Activated gamma-delta T cell treated with anti-CD3 and anti-CD28 coated beads, Interleukin-2, amount 50 U/mL, for 16 hours (primary cell): ENCODE results near the gene SERINC2.

Experiments
- DNase-seq: peaks from one replicate; pipeline ENCODE4 v3.0.0-alpha.2; 2020; ENCODE audit warnings: low read depth

Gene SERINC2

DNA sequence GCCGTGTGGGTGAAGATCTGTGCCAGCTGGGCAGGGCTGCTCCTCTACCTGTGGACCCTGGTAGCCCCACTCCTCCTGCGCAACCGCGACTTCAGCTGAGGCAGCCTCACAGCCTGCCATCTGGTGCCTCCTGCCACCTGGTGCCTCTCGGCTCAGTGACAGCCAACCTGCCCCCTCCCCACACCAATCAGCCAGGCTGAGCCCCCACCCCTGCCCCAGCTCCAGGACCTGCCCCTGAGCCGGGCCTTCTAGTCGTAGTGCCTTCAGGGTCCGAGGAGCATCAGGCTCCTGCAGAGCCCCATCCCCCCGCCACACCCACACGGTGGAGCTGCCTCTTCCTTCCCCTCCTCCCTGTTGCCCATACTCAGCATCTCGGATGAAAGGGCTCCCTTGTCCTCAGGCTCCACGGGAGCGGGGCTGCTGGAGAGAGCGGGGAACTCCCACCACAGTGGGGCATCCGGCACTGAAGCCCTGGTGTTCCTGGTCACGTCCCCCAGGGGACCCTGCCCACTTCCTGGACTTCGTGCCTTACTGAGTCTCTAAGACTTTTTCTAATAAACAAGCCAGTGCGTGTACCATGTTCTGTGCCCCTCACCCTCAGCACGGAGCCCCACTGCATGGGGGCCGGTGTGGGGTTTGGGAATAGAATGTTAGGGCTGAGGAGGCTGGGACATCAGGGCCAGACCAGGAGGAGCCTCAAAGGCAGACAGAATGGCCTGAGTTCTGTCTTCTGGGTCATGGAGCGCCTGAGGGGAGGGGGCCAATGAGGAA, 21.3 kb downstream of the SERINC2 start:
- DNase-seq, result no peak

DNA sequence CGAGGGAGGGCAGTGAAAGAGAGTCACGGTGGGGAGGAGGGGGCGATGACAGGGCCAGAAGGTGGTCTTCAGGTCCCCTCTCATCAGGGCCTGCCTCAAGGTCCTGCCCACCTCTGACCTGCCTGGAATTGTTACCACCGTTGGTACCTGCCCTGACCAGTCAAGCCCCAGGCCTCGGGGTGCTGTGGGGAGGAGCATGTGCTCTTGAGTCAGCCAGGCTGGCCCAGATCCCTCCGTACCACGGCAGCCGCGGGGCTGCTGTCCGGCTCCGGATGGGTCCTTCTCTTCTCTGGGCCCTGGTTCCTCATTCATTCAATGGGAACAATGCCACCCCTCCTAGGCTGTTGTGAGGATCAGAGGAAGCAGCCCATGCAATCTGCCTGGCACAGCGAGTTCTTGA, 22.0 kb downstream of the SERINC2 start:
- no peak for DNase-seq

DNA sequence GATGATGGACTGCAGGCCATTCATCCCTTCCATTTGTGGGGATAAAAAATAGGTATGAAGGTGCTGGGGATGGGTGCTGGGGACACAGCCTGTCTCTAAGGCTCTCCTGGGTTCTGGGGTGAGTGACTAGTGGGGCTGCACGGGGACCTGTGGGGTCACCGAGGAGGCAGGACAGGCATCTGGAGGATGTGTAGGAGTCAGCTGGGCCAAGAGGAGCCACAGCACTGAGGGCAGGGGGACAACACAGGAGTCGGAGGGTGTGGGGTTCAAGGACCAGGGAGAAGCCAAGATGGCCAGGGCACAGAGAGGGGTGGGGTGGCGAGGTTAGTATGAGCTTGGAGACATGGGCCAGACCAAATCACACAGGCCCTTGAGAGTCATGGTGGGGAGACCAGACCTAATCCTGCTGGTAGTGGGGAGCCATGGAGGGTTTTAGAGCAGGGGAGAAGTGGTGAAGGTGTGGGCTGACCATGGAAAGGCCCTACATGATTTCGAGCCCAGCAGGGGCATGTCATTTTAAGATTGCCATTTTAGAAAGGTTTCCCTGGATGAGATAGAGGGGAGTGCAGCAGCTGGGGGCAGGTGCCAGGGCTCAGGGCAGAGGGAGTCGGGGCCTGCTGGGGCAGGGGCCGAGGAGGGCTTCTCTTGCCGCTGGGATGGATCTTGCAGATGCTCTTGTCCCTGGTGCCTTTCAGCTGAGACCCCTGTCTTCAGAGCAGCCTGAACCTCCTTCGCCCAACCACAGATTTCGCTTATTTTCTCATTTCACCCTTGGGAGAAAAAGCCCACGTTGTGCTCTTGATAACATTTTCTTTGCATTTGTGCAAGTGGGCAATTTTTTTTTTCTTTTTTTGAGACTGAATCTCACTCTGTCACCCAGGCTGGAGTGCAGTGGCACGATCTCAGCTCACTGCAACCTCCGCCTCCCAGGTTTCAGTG, 22.7 kb downstream of the SERINC2 start:
- no peak for DNase-seq

DNA sequence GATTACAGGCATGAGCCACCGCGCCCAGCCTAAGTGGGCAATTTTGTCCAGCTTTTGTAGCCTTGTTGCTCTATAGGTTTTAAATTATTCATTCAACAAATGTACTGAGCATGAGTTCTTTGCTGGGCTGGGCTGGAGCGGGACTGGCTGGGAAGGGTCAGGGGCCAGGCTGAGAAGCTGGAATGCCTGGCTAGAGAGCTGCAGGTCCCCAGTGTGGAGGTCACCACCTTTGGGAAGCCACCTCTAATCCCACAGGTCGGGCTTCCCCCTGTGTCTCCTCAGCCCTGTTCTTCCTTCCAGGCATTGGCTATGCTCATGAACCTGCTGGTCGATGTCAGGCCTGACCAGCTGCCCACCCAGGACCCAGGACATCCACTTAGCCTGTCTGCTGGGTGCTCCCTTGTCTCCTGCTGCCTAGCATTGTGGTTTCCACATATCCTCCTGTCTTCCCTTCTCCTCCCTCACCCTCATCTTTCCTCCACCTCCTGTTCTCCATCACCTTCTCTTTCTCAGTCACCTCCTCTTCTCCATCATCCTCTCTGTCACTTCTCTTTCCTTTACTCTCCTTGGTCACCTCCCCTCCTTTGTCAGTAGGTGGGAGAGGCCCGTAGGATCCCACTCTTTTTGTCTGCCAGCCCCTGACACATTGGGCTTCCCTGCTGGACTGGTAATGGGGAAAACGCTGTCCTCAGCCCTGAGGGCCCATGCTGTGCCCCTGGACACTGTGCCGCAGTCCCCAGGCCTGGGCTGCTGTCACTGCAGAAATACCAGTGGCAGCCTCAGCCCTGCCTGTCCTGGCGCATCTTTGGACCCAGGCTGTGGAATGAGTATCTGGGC, 23.8 kb downstream of the SERINC2 start:
- no peak for DNase-seq

DNA sequence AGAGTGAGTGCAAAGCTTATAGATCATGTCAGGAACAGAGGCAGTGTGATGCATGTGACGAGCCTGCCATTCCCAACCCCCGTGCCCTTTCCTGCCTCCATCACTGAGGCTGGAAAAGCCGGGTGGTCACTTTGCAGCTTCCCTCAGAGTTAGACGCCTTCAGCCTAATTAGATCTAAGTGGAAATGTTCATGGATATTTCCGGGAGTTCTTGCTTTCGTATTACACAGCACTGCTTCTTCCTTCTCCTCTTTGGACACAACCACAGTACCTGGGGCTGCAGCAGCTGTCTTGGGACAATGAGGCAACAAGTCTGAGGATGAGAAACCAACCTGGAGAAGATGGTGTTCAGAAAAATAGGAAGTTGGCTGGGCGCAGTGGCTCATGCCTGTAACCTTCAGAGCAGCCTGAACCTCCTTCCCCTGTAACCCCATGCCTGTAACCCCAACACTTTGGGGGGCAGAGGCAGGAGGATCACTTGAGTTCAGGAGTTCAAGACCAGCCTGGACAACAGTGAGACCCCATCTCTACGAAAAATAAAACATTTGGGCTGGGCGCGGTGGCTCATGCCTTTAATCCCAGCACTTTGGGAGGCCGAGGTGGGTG, 24.5 kb downstream of the SERINC2 start:
- DNase-seq, result no peak

DNA sequence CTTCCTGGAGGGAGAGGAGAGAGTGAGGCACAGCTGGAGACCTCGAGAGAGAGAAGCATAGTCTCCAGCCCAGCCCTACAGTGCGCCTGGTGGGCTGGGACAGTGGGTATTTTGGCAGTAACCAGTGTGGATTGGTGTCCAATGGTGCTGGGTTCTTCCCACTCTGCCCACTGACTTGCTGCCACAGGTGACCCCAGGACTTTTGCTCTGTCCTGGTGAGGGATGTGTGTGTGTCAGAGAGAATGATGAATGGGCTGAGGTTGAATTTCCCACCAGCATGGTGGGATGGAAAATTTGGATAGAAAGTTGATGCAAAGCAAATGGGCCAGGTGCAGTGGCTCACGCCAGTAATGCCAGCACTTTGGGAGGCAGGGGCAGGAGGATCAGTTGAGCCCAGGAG, 26.3 kb downstream of the SERINC2 start:
- DNase-seq, result no peak

DNA sequence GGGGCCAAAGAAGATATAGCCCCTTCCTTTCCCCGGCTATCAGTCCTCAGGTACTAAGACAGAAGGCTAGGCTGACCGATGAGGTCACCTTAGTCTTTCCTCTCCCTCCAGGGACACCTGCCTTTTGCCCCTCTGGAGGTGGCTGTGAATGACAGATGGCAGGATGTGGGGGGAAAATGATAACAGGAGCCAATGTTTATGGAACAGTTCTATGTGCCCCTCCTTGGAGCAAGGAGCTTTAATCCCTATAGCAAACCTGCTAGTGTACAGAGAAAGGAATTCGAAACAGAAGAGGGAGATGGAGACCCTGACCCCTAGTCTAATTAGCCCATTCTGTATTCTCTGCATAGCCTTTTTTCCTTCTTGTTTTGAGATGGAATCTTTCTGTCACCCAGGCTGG, 28.1 kb downstream of the SERINC2 start:
- DNase-seq, result no peak

DNA sequence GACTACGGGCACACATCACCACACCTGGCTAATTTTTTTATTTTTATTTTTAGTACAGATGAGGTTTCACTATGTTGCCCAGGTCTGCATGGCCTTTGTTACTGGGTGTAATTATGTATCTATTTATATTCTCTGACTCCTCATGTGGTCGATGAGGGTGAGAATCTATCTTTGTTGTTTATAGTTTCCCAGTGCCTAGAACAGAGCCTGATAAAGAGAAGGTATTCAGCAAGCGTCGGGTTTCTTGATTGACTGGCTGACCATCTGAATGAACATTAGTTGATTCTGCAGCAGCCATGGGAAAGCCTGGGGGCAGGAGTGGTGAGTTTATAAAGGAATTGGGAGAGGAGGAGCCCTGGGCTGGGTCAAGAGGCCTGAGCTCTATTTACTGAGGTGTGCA, 28.5 kb downstream of the SERINC2 start:
- no peak for DNase-seq

DNA sequence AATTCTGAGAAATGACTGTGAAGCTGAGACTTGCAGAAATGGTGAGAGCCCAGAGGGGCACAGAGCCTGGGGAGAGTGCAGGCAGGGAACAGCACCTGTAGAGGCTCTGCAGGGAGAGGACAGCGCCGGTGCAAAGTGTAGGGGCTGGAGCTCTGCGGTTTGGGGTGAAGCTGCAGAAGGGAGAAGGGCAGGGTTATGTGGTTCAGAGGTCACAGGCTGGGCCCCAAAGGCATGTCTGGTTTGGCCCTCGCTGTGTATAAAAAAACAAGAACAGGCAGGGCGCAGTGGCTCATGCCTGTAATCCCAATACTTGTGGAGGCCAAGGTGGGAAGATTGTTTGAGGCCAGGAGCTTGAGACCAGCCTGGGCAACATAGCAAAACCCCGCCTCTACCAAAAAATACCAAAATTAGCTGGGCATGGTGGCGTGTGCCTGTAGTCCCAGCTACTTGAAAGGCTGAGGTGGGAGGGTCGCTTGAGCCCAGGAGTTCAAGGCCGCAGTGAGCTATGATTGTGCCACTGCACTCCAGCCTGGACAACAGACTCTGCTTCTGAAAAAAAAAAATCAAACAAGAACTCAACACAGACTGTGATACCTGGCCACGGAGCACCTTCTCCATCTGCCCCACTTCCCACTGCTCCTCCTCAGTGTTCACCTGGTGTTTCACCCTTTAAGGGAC, 29.1 kb downstream of the SERINC2 start:
- no peak for DNase-seq

DNA sequence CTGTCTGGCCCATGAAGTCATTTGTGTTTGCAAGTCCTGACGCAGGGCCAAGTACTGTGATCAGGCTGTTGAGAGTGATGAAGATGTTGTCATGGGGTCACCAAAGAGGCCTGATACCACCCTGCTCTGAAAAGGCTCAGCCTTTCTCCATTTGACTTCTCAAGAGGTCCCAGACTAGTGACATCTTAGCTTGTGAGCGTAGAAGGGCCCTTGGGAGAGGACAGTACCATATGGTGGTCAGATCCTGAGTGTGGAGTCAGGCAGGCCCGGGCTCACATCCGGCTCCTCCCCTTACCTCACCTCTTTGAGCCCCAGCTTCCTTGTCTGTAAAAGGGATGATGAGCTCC, 29.6 kb downstream of the SERINC2 start:
- no peak for DNase-seq

DNA sequence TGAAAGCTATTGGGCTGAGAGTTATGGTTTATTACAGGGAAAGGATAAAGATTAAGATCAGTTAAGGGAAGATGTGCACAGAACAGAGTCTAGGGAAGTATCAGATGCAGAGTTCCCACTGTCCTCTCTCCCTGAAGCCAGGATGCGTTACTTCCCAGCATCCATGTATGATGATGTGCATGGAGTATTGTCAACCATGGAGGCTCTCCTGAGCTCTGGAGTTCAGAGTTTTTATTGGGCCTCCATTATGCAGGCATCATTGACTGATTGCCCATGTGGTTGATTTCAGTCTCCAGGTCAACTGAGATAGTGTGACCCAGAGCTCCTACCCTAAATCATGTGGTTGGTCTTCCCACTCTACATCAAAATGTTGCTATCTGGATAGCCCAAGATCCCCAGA, 30.7 kb downstream of the SERINC2 start:
- DNase-seq, result no peak

DNA sequence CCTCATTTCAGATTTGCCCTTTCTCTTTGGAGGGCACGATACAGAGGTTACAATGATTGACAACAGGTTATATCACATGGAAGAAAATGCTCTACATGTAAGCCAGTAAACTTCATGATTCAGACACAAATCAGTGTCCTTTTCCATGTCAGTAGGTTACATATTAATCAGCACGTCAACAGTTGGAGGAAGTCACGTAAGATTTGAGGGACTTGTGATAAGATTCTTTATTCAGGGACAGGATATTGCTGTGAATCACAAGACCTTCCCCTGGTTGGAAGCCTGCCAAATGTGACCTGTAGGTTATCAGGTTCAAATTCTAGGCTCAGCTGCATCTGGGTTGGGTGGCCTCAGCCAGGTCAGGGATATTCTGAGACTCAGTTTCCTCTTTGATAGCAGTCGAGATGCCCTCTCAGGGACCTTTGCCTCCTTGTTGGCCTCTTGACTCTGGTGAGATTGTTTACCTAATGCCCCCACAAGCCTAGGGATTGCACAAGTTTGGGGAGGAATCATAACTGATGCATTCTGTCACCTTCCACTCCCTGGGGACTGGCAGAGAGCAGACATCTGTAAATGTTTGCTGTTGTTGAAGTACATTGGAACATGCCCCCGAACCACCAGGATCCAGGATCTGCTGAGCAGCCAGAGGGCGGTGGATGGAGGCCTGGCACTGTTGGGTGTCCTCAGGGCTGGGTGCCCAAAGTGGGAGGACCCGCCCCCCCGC, 31.9 kb downstream of the SERINC2 start:
- DNase-seq, result no peak

DNA sequence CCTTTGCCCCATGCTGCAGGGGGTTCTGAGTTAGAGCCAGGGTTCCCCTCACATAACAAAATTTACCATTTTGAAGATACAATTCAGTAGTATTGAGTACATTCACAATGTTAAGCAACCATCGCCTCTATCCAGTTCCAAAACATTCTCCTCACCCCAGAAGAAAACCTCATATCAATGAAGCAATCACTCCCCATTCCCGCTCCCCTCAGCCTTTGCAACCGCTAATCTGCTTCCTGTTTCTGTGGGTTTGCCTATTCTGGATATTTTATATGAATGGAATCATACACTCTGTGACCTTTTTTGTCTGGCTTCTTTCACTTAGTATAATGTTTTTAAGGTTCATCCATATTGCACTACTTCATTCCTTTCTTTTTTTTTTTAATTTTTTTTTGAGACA, 32.9 kb downstream of the SERINC2 start:
- DNase-seq, result no peak

DNA sequence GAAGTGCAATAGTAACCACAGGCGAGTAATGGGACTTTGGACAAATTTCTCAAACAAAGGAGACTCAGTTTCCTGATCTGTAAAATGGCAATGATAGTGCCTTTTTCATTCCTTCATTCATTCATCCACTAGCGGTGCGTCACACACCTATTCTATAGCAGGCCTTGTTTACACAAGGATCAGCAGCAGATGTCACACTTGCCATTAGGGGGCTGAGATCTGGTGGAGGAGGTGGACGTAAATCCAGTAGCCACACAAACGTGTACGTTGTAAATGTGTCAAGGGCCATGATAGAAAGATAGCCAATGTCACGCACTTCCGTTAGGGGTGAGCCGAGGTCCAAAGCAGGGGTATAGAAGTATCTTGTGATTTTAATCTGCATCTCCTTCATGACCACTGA, 34.2 kb downstream of the SERINC2 start:
- DNase-seq, result no peak

DNA sequence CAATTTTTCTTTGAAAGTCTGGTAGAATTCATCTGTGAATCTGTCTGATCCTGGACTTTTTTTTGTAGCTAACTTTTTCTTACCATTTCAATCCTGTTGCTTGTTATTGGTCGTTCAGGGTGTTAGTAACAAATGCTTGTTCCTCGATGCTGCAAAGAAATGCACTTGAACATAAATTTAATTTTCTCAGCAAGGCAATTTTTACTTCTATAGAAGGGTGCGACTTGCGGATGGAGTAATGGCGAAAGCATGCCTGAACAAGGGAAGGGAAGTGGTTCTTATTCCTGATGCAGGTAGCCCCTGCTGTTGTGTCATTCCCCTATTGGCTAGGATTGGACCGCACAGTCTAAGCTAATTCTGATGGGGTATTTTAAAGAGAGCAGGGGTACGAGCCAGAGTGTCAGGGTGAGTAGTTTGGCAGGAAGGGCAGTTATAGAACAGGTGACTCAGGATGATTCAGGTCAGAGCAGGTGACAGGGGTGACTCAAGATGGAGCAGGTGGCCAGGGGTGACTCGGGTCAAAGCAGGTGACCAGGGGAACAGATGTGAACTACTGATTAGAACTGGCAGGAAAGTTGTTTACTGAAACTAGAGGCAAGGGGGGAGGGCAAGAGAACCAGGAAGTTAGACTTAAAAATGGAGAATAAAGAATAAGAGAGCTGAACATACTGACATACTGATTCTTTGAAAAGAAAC, 40.5 kb downstream of the SERINC2 start:
- no peak for DNase-seq

DNA sequence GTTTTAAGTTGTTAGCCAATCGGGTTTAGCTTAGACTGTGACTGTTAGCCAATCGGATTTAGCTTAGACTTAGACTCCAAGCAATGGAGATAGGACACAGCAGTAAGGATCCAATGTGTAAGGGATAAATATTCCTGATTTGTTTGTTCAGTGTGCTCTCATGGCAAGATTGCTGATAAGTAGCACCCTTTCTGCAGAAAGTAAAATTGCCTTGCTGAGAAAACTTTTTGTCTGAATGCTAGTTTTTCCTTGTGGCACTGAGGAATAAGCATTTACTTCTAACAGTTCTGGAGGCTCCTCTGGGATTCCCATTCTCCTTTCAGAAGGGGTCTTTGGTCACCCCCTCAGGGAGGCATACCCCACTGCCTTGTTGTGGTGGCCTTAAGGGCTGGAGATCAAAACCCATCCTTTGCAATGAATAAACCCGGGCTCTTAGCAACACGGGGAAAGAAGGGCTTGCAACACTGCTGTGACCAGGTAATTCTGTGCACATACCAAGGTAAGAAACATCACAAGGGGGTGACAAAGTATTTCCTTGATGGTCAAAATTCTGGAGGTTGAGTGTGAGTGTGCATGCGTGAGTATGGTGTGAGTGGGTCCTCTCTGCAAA, 45.4 kb downstream of the SERINC2 start:
- DNase-seq, result no peak

DNA sequence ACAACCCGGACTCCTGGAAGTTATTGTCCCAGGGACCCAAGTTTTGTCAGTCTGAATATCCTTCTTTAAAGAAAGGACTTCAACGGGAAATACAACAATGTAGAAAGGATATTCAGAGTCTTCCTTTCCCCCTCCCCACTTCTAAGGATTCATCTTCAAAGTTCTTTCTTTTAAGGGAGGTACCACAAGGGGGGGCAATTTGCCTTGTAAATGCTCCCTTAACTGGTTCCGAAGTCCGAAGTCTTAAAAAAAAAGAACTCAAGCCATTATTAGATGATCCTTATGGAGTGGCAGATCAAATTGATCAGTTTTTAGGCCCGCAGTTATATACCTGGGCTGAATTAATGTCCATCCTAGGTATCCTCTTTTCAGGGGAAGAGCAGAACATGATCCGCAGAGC, 47.0 kb downstream of the SERINC2 start:
- DNase-seq, result no peak

DNA sequence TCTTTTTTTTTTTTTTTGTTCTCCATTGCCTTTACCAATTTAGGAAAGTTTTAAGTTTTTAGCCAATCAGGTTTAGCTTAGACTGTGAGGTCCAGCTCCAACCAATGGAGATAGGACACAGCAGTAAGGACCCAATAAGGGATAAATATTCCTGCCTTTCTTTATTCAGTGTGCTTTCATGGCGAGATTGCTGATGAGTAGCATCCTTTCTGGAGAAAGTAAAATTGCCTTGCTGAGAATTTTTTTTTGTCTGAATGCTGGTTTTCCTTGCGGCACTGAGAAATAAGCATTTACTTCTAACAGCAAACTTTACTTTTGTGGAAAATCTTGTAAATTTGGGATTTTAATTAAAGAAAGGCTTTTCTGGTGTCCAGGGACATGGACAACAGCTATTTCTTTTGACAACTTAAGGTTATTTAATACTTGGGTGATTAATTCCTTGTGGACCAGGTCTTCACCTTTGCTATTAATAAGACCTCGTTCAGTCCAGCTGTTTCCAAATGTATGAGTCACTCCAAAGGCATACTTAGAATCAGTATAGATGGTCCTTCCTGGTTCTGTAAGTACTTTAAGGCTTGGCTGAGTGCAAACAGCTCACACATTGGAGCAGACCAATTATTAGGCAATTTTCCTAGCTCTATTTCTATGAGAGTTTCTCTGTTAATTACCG, 54.1 kb downstream of the SERINC2 start:
- DNase-seq, result no peak

DNA sequence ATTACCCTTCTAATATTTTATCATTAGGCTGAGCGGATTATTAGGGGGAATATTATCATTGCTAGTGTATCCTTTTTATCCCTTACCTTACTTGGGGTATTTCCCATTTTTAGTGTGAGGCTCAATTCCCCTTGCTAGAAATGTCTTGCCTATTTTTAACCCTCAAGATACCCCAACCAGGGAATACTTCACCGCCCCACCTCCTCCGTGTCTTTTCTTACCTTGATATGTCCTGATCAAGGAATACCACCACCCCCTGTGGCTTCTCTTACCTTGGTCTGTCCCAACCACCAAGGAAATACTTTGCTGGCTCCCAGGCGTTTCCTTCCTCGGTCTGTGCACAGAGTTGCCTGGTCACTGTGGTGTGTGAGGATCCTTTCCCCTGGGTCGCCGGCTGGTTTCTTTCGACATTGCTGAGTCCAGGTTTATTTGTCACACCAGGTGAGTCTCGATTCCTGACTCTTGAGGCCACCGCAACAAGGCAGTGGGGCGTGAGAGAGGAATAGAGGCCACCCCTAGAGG, 57.8 kb downstream of the SERINC2 start:
- no peak for DNase-seq
